Amygdala (tissue), 56 donors: ENCODE data around the gene ANO2.
"Not testable (repeated sequence)": the region's sequence is repeated elsewhere in the genome, so short reads cannot be mapped to it uniquely, and the experiment has no call there.

ENCODE experiments used
- DNase-seq, 56 donors: peaks; one replicate each; lab custom pipeline; 2025; lab: John Stamatoyannopoulos, UW

Gene ANO2

DNA sequence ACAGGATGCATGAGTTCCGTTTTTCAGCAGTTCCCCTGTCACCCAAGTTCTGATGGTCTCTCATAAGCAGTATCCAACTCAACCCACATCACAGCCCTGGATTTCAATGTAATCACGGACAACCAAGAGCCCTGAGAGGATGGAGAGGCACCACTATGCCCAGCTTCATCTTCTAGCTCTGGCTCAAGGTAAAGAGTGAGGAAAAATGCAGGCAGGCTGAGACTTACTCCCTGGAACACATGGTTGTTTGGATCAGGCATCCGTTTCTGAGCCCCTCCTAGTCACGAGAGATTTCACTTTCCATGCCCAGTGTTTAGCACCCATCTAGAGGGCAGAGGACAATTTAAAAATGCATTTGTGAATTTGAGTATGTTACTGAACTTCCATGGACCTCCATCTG lies 45.0 kb downstream of the ANO2 start:
- no peak for DNase-seq

DNA sequence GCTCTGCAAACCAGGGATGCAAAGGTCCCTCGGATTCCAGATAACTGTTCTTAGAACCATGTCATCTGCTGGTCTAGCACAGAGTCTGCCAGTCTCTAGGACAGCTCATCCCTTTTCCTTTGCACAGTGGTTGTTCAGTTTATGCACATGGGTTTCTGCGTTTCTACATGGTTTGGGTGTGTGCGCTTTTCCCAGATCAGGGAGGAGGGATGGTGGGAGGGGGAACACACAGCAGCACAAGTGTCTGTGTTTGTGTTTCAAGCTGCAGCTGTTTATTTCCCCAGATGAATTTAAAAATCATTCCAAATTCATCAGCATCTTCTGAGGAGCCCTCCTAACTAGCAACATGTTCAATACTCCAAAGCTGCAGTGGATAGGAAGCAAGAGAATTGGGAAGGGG lies 45.4 kb downstream of the ANO2 start:
- no peak for DNase-seq

DNA sequence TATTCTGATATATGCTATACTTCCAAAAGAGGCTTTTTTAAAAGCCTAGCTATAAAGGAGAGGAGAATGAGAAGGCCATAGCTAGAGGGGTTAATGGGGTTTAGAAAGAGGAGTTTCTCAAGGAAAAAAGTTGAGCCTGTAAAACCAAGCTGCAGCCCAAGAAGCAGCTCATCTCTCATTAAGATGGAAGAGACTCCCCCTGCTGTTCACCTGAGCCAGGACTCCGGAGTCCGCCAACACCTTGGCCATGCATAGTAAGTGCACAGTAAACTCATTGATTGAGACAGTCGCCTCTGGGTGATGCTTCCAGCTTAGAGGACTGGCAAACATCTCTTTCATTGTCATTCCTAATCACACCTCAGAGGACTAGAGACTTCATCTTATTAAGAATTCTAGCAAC lies 46.2 kb downstream of the ANO2 start:
- DNase-seq: no peak

DNA sequence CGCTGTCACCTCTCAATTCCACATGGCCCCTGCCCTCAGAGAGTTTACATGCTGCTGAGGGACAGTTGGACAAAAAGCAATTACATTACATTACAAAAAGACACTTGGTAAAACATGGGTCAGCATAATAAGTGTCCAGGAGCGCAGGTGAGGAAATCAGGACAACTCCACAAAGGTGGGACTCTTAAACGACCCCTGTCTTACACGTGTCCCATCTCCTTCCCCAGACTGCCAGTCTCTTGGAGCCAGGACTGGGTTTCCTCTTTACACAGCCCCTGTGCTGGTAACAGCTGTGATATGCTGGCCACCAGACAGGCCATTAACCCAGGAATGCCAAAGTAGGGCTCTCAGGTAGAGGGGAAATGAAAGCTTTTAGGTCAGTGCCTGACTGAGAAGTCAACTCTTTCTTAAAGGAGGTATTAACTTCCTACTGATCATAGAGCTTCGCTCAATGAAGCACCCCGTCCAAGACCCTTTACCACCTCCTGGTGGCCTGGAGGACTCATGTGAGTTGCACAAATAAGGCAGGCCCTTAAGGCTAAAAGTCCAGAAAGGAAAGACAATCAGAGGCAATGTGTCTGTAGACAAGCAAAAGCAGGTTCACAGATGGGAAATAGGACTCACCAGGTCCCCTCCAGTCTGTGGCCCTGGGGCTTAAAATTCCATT lies 55.5 kb downstream of the ANO2 start:
- DNase-seq: no peak

DNA sequence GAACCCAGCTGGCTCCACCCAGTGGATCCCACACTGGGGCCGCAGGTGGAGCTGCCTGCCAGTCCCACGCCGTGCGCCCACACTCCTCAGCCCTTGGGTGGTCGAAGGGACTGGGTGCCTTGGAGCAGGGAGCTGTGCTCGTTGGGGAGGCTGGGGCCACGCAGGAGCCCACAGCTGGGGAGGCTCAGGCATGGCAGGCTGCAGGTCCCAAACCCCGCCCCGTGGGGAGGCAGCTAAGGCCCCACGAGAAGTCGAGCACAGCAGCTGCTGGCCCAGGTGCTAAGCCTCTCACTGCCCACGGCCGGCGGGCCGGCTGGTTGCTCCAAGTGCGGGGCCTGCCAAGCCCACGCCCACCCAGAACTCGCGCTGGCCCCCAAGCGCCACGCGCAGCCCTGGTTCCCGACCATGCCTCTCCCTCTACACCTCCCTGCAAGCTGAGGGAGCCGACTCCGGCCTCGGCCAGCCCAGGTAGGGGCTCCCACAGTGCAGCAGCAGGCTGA lies 56.2 kb downstream of the ANO2 start:
- no peak for DNase-seq

DNA sequence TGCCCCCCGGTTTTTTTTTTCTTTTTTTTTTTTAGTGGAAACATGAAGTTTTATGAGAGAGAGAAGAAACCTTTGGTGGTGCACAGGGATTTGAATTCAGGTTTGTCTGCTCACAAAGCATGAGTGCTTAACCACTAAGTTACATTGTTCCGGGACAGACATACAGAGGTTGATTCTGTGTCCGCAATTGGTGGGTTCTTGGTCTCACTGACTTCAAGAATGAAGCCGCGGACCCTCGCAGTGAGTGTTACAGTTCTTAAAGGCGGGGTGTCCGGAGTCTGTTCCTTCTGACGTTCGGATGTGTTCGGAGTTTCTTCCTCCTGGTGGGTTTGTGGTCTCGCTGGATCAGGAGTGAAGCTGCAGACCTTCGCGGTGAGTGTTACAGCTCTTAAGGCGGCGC lies 57.2 kb downstream of the ANO2 start:
- DNase-seq: not testable (repeated sequence)

DNA sequence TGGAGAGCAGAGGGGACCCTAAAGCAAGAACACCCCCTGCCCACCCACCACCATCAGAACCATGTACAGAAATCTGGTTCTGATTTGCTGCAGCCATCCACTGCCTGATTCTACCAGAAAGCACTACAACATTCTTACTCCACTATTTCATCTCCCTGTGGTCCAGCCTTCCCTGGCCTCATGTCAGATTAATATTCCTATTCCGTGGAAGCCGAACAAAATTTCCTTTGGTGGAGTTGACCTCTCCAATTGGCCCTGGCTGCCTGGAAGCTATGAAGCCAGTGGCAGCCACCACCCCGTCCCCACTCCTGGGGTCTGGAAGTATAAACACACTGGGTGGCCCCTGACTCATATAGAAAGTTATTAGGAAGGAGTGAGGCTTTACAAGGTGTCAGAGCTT lies 60.2 kb downstream of the ANO2 start:
- no peak for DNase-seq

DNA sequence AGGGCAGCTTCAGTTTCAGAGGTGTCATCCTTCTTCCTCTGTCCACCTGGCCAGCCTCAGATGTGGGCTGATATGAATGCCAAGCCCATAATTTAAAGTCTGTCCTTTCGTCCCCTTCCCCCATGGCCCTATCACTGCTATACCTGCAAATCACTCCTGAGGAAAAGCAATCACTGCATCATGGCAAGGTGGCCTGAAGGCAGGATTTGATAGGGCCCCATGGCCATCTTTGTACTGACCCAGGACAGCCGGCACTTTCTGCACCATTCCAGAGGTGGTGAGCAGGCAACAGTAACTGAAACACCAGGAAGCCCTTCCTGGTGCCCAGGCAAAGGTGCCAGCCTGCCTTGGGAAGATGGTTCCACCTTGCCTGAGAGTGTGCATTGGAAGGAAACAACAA lies 60.8 kb downstream of the ANO2 start:
- no peak for DNase-seq

DNA sequence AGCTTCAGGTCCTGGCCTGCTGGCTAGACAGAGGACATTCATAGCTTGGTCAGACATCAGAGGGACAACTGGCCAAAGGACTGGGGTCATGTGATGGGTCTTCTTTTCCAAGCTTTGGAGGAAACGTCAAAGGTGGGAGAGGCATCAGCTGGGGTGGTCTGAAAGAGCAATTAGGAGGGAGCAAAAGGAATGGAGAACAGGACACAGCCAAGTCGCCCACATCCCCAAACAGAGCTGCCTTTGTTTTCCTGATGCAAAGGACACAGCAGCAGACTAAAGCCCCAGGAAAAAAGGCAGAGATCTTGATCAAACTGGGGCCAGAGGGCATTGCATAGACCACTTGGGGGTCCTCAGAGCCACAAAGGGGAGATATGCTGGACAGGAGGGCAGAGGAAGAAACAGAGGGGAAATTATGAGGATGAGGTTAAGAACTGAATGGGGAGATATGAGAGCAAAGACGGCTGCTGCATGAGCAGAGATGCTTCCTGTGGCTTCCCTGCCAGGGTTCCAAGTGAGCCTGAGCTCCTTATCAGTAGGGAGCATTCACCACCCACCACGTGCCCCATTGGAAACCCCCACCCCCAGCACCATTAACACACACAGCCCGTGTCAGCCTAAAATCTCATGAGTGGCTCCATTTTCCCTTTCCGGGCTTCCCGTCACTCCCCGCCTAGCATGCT lies 62.4 kb downstream of the ANO2 start:
- peak in 1 of 56 donors; percentile 25 for DNase-seq

DNA sequence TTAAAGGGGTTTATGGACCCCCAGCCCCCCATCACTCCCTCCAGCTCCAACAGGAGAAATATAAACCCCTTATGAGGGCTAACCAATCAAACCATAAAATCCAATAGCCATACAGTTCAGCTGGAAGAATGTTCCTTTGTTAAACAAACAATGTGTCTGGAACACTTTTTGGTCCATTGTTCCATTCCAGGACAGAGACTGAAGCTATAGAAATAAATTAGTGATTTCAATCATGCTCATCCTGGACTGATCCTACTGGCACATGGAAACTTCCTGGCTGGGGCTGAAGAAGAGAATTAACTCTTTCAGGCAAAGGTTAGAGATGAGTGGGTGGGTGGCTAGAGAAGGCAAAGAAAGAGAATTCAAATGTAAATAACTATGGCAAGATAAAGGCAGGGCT lies 63.4 kb downstream of the ANO2 start:
- no peak for DNase-seq

DNA sequence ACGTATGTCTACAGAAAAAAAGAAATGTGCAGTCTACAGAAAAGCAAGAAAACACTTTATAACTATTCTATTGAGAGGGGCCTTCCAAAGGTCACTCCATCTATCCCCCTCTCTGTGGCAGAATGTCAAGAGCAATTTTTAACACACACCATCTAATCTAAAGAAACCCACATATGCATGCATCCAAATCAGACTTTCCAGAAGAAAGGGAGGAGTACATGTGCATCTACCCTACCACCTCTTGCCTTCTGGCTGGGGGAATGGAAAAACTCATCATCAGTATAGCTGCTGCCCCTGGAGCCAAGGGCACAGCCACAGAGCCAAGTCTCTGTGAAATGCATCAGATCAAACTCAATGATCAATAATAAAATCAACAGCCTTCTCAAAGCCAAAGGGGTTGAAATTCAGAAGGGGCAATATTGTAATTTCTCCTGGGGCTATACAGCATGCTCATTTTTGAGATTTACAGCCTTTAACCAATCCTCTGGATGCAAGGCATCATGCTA lies 63.9 kb downstream of the ANO2 start:
- DNase-seq: no peak

DNA sequence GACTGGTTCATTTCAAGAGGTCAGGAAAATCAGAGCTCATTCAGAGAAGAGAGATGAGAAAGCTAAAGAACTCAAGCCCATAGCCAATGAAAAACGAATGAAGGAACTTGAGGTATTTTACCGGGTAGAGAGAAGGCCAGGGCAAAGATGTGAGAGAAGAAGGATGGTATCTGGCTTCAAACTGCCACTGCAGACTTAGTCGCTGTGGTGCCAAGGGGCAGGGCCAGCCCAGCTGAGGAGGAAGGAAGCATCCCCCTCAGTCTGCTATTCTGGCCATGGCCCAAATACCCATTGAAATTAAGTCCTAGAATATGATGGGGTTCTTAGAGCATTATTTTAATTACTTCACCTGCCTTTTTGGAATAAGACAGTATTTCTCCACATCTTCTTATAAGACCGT lies 69.2 kb downstream of the ANO2 start:
- DNase-seq: no peak

DNA sequence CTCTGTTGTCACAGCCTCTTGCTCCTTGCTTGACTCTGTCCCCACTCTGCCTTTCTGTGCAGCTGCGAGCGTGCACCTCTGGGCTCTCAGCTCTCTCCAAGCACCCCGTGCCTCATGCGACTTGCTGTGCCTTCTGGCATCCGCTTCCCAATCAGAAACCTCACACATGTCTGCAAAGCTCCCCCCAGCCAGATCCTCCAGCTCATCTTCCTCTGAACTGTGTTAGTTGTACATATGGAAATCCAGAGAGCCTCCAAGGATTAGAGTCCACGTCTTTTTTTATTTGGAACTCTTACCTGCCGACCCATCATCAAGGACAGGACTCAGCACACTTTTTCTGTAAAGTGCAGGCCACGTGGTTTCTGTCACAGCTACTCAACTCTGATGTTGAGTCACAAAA lies 70.5 kb downstream of the ANO2 start:
- DNase-seq: no peak

DNA sequence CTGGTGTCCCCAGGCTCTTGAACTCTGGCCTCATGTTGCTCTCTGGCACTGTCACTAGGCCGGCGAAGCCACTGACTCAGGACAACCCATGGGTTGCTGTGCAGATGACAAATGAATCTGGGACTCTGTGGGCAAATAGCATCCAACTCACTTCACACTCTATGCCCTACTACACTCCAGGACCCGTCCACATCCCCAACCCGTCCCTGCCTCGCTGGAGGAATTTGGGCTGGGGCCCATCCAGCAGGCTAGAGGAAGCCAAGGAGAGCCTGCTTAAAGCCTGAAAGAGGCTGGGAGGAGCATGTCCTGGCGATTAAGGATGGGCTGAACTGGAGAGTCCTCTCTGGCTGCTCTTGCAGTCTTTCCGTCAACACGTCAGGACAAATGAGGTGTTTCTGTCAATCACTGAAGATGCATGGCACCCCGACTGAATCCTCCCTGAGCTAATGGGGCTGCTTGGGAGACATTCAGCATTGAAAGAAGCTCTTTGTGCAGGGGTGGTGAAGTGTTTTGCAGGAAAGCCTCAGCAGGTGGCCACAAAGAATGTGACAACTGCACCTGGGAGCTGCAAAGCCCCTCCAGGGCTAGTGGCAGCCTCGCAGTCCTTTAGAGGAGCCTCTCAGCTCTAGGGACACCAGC lies 71.7 kb downstream of the ANO2 start:
- no peak for DNase-seq

DNA sequence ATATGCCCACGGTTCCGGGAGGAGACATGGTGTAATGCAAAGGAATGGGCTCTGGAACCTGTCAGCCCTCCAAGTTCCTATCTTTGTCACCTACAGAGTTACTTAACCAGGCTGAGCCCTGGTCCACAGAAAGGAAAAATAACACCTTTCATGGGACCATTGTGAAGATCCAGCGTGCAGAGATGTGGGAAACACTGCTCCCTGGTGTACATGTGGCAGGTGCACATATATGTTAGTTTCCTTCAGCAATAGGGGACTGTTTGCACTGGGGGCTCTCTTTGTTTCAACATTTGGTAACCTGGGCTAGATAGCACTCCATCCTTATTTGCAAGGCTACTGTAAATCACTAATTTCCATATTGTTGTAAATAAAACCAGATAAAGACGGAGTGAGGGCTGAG lies 72.3 kb downstream of the ANO2 start:
- DNase-seq: no peak

DNA sequence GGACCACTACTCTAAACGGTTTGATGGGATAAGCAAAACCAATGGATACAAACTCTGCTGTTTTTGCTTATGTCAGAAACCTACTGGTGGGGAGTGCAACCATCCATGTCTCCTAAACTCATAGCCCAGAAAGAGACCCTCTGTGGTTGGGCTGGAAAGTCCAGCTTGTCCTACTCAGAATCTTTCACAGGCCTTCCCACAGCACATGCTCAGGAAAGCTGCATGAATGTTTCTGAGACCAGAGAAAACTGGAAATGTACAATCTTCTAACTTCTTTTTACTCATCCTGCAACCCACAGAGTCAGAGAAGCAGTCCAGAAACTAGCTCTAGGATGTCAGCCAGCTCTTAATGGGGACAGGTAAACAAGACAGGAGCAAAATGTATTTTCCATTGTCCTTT lies 73.3 kb downstream of the ANO2 start:
- no peak for DNase-seq

DNA sequence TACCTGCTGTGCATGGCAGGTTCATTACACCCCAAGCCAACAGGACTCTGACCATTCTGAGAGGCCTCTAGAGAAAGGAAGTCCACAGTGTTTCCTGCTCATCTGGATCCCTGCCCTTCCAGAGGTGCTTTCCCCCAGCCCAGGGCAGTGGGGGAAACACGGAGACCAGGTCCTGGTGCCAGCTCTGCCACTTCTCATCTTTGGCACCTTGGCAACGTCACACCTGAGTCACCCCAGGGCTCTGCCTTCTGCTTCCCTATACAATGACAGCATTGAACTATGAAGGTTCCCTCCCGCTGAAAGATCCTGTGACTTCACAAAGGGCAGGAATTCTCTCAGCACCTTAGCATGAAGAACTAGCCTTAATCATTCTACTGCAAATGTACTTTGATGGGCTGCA lies 74.9 kb downstream of the ANO2 start:
- no peak for DNase-seq

DNA sequence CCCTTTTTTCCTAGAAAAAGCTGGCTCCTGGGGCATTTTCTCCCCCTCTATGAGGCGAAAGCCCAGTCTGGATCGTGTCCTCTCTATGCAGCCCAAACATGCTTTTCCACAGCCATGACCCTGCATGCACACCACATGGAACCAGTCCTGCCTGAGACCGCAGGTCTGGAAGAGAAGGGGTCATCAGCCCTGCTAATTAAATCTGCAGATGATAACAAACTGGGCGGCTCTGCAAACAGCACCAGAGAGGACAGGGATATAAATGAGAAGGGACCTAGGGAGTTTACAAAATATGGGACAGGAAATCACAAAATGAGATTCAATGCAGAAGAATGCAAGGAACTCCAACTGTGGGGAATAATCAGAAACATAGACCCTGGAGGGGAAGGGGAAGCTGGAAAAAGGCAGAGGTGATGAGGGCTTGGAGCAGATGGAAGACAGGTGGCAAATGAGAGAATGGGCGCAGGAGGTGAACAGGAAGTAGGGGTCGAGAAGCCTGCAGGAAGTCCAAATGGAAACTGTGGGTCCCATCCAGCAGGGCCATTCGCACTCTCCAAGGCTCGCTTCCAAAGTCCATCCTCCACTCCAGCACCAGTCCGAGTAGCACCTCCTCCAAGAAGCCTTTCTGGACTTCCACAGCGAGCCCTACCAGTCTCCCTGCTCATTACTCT lies 76.3 kb downstream of the ANO2 start:
- DNase-seq: no peak

DNA sequence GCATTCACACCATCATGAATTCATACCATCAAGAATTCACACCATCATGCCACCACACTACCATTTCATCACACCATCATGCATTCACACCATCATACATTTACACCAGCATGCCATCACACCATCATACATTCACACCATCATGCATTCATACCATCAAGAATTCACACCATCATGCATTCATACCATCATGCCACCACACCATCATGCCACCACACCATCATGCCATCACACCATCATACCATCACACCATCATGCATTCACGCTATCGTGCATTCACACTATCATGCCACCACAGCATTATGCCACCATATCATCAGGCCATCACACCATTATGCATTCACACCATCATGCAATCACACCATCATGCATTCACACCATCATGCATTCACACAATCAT lies 79.7 kb downstream of the ANO2 start:
- DNase-seq: no peak

DNA sequence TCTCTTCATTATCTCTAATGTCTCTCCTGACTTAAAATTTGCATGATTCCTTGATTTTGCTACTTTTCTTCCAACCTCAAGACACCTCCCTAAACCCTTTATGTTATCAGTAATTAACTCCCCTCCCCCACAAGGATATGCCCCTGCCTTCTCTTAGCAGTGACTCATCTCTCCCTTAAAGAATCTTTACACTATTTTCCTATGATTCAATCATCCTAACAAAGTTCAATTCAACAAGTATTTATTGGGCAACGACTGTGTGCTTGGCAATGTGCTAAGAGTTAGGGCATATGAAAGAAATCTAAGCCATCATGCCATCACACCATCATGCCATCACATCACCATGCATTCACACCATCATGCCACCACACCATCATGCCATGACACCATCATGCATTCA lies 80.1 kb downstream of the ANO2 start:
- no peak for DNase-seq

DNA sequence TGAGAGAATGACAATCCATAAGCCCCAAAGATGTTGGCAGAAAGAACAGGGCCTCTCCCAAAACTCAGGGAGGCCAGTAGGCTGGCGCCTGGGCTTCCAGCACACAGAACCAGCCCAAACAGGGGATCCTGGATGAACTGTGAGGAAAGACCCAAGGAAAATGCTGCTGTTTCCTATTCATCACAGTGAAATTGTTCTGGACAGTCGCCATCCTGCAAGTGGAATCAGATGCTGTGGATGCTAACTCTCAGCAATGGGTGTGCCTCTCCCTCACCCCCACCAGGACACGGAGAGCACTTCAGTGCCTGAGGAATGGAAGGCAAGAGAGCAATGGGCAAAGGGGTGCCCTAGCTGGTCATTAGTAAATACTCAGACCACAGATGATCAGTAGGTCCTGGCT lies 80.8 kb downstream of the ANO2 start:
- DNase-seq: no peak
